Body of pancreas (tissue), 4 donors: ENCODE data around the gene SNX22.

Source experiments
- POLR2A ChIP-seq, 3 donors: fragments of 450-650 bp; IDR thresholded peaks; one replicate each; pipeline ENCODE4 v1.6.1; 2016; ENCODE audit warnings: antibody characterized with exemption in 3 of 3, mild to moderate bottlenecking in 2 of 3
- TF ChIP-seq, protein P1 (sequence below), 7 experiments: fragments of 450-650 bp in 4 of 7; fragments of 200-600 bp in 3 of 7; sonication (generic) in 3 of 7; IDR thresholded peaks; one replicate each; pipeline ENCODE4 v1.5.1; 2016 to 2019; ENCODE audit warnings: antibody characterized with exemption in 7 of 7

- no peak for TF ChIP-seq POLR2A (IDR thresholded peaks at IDR 0.05)
- TF ChIP-seq, protein P1, sequence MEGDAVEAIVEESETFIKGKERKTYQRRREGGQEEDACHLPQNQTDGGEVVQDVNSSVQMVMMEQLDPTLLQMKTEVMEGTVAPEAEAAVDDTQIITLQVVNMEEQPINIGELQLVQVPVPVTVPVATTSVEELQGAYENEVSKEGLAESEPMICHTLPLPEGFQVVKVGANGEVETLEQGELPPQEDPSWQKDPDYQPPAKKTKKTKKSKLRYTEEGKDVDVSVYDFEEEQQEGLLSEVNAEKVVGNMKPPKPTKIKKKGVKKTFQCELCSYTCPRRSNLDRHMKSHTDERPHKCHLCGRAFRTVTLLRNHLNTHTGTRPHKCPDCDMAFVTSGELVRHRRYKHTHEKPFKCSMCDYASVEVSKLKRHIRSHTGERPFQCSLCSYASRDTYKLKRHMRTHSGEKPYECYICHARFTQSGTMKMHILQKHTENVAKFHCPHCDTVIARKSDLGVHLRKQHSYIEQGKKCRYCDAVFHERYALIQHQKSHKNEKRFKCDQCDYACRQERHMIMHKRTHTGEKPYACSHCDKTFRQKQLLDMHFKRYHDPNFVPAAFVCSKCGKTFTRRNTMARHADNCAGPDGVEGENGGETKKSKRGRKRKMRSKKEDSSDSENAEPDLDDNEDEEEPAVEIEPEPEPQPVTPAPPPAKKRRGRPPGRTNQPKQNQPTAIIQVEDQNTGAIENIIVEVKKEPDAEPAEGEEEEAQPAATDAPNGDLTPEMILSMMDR (IDR thresholded peaks at IDR 0.05) = no peak
Observed at GRCh38 chr15:64133623-64134344, 17.7 kb upstream of the SNX22 start.
